Forelimb muscle (tissue), 1 donor: ENCODE data around the gene RAB35. TPM values are rescaled to one million over a fixed set of nuclear protein-coding genes. Genes with fewer than 3 reads are reported as not detected.

ENCODE experiments used
- DNase-seq: peaks from one replicate; pipeline ENCODE4 v3.0.0-alpha.2; 2013; ENCODE audit warnings: low read depth
- polyA plus RNA-seq: library from polyadenylated mRNA; unstranded; fragments of 120-200 nt; gene quantifications from one replicate; pipeline ENCODE4 v1.2.1, GENCODE V29; 2013; ENCODE audit not compliant: insufficient read length

The RAB35 gene
- 31.5 TPM for polyA plus RNA-seq

DNA sequence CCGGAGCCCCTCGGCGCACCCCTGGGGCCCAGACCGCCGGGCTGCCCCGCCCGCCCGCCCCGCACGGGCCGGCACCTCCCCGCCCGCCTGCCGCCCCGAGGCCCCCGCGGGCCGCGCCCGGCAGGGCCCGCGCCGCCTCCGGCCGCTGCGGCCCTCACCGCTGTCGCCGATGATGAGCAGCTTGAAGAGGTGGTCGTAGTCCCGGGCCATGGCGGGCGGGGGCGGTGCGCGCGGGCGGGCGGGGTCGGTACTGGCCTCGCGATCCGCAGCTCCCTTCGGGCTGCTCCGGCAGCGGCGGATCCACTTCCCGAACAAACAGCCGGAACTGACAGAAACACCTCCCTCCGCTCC is at the start of gene RAB35:
Gene RAB35, minus strand, starts transcription at position 313 of the 351 bp plus-strand sequence. Its CDS starts 103 bp downstream, at position 210.
- no peak for DNase-seq

DNA sequence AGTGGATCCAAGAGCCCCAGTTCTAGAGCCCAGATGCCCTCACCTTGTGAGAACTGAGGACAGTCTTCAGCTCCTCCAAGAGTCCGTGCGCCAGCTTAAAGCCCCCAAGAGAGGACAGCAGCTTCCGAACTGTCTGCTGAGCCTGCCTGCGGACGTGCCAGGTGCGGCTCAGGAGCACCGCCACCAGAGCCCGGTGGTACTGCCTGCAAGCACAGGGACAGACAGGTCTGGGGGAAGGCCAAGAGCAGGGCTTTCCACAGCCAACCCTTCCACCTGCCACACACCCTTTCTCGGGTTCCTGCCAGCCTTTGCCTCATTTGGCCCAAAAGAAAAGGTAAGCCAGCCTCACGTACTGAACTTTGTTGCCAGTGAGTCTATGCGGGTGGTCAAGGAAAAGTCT is 47.7 kb upstream of the RAB35 start:
- DNase-seq, result no peak

DNA sequence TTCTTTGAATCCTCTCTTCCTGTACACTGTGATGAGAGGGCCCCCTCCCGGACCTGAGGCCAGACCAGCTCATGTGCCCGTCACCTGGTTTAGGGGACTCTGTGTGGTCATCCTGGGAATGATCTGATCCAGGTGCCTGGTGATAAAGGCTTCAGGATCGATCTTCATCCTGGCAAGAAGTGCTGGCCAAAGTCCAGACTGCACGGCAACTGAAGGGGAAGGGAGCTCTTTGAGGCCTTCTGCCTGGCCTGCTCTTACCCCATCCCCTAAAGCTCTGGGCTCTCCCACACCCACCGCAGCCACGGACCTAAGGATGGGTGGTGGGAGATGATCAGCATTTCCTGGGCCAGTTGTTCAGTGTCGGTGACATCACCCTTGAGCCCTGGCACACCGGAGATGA is 46.2 kb upstream of the RAB35 start:
- no peak for DNase-seq

DNA sequence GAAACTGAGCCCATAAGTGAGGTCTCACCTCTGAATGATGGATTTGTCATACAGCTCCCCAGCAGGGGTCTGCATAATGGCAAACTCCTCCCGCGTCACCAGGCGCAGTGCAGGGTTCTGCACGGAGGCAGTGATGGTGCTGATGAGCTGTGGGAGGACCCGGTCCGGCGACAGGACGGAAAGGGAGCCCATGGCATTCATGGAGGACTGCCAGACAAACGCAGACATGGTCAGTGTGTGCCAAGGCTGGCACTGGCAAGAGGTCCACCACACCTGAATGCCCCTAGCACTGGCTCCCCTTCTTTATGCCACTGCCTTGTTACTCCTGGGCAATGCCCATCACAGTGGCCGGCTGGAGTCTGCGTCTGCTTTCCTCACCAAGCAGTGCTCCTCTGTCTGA is 45.3 kb upstream of the RAB35 start:
- no peak for DNase-seq

DNA sequence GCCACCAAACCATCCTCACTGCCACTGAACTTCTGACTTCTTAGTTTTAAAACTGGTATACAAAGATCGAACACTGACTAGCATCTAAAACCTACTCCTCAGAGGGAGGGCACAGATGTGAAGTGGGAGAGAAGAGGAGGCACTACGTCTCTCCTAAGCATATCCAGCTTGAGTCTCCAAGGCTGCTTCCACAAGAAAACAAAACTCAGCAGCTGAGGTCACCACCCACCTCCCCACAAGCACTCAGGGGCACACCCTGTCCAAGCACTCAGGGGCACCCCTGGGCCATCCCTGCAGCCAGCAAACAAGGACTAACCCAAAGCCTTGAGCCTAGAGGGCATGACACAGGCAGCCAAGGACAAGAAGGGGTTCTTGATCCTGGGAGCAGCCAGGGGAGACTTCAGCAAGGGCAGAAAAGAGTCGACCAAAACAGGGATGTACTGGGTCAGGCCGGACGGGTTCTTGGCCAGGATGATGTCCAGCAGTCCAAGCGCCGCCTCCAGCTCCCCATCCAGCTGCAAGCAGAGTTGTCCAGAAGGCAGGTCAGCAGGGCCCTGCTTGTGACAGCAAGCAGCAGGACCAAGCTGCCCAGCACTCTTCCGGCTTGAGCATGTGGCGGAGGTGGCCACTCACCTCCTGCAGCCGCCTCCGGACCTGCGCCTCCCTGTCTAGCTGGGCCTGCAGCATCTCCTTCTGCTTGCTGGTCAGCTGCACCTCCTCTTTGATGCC is 43.1 kb upstream of the RAB35 start:
- DNase-seq, result no peak

DNA sequence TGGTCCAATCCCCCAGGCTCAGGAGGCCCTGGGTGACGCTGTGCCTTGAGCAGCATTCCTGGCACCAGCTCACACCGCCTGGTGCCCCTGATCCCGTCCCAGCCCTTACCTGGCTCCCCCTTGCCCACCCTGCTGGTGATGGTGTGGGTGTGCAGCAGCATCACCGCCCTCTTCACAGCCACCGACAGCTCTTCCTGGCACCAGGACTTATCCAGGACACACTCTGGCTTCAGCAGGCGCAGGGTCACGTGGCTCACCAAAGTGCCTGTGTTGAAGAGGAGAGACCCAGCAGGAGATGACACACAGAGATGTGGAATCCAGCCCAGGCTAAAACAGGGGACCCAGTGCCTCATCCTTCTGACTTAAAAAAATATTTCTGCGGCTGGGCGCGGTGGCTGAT is 41.8 kb upstream of the RAB35 start:
- no peak for DNase-seq

DNA sequence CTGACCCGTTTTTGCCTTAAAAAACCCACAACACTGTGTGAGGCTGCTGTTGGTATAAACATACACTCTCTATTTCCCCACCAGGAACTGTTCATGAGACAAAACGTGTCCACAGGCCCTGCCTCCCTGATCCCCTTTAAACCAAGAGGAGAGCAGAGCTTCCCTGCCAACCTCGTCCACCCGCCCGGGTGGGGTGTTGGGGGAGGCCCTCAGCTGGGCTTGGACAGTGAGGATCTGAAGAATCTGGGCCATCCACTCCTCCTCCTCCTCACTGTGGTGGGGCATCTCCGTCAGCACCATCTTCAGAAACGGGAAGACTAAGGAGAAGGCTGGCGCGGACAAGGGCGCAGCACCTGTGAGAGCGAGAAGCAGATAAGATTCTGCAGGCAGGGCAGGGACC is 41.1 kb upstream of the RAB35 start:
- no peak for DNase-seq

DNA sequence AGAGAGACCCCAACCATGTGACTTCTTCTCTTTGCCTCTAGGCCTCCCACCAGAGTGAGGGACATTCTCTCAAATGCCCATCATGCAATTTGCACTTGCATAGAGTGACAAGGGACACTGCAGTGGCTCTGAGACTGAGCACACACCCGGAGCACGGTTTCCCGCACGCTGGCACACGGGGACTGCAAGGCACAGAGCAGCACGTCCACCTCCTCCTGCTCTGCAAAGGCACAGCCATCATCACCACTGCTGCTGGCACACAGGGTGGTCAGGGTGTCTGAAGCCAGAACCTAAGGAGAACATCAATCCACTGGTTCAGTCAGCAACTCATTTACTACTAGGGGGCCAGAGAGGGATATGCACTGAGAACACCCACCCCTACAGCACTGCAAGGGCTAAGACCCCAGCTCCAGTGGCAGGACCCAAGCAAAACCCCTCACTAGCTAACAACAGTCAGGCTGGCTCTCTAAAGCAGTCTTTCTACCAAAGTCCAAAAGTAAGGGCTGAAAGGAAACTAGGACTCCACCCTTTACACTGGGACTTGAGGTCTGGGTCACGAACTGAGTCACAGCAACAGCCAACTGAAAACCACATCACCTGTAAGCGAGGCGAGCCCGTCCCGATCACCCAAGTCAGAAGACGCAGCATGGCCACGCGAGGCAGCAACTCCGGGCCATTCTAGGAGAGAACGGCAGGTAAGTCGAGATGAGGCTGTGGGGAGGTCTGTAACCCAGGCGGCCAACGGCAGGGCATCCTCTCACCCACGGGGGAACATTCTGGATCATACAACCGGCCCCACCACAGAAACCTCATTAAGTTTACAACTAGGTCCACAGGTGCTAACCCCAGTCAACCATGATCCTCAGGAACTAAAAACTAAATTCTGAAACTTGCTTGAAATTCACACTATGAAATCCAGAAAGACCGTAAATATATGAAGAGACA is 40.0 kb upstream of the RAB35 start:
- DNase-seq, result no peak

DNA sequence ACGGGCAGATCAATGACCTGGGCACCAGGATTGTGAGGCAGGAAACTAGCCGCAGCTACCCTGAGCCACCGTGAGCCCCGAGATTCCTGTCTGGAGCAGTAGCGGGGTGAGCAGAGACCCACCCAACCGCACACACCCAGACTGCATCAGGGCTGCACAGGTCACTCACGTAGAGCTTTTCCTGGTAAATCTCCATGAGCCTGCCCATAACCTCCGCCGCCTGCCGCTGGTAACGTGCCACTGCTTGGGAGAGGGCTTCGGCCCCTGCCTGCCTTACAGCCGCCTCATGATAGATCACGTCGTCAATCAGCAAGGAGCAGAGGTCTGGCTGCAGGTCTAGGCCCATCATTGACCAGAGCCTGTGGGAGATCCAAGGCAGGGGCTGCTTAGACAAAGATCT is 38.5 kb upstream of the RAB35 start:
- no peak for DNase-seq

DNA sequence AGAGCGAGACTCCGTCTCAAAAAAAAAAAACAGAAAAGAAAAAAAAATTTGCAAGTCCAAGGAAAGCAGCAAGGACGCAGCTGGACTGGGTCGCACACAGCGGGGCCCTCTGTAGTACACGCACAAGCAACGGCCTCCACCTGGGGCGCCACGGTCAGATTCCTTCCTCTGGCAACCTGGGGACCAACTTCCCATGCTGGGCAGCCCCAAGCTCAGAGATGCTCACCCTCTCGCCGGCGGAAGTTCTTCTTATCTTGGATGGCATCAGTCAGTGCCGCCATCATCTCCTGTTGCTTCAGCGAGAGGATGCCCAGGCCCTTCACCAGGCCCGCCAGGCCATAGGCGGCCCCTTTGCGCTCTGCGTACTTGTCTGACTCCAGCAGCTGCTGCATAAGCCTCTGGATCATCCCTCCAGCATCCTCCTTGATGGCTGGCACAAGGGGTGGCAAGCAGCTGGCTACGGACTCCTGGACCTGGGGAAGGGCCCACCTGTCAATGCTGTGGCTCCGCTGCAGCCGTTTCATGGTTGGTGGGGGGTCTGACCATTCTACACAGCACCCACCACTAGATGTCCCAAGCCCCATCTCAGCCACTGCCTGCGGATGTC is 34.5 kb upstream of the RAB35 start:
- DNase-seq, result no peak

DNA sequence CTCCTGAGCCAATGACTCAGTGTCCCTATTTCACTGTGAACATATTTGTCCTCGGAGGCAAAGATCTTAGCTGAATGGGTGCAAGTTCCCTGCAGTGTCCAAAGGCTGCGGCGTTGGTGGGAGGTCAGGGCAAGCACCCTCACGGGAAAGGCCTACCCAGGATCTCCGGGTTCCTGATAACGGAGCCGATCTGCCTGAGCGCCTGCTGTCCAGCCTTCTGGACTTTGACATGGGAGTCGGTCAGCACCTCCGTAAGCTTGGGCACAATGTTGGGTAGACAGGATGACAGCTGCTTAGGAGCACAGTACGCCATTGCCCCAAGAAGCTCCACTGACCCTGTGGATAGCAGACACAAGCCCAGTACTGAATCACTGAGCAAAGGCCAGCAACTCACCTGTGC is 31.5 kb upstream of the RAB35 start:
- no peak for DNase-seq

DNA sequence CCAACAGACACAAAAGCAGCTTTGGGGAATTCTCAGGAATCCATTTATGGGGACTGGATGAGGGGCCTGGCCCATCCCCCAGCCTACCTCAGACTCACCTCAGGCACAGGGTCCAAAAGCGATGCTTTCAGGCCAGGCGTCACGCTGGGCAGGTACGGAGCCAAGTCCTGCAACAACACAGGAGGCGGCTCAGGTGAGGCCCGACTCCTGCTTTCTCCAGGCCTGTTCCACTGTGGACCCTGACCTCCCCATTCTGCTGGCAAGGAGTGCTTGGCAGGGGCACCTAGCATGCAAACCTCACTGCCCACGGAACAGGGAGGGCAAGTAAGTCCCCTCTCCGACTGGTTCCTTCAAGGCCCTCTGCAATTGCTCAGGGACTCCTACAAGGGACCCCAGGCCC is 28.6 kb upstream of the RAB35 start:
- no peak for DNase-seq

DNA sequence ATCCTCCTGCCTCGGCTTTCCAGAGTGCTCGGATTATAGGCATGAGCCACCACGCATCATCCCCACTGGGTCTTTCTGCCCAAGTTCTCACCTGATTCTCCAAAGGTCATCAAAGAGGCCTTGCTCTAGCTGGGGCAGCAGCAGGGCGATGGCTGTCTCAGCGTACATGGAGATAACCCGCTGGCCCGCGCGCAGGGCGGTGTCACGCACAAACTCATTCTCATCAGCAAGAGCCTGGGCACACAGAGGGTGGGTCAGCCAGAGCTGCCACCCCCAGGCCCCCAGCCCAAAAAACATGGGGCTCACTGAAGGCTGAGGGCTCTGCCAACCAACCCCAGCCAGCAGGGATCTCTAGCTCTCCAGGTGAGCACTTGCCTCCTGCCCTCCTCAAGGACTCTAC is 27.7 kb upstream of the RAB35 start:
- DNase-seq, result no peak

DNA sequence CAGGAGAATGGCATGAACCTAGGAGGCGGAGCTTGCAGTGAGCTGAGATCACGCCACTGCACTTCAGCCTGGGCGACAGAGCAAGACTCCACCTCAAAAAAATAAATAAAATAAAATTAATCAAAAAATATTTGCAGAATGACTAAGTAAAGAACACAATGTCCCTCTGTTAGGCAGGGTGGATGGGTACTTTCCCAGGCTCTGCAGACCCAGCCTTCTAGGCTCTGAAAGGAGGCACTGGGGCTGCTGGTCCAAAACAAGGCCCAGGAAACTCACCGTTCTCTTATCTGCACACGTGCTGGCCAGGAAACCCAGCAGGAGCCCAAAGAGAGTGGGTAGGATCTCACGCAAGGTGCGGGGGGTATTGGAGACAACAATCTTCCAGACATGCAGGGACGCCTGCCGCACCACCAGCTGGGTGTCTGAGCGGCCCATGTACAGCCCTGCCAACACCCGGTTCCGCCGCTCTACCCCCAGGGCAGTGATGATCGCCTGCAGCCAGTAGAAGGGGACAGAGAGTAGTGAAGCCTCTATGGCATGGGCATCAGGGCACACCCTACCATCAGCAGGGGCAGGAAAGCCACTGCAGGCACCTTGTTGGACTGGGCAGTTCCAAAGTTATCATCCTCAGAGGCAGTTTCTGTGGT is 25.8 kb upstream of the RAB35 start:
- DNase-seq, result no peak

DNA sequence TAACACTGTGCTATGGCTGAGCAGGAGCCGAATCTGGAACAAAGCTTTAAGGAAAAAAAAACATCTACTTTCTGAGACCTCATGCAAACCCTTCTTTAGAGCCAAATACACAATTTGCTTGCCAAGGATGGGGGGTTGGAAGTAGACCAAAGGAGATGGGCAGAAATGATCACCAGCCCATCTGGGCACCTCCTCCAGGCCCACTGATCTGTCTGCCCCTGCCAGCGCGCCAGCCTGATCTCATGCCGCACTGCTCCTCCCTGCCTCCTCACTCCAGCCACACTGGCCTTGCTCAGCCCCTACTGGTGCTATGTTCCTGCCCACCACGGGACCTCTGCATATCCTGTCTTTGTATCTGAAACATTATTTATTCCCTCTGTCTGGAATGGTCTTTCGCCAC is 24.8 kb upstream of the RAB35 start:
- no peak for DNase-seq

DNA sequence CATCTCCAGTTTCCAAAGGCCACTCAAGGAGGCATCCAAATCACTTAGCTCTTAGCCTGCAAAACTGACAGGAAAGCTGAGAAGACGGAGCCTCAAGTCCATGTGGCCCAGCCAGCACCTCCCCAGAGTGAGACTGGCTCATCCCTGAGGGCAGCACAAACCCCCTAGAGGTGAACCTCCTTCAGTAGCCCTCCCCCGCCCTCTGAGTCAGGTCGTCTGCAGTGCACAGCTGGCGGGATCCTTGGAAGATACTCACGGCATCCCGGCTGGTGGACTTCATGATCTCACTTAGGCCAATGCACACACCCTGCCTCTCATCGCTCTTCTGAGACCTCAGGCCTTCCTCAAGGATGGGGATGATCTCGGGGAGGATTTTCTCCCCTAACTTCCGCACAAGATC is 24.1 kb upstream of the RAB35 start:
- no peak for DNase-seq

DNA sequence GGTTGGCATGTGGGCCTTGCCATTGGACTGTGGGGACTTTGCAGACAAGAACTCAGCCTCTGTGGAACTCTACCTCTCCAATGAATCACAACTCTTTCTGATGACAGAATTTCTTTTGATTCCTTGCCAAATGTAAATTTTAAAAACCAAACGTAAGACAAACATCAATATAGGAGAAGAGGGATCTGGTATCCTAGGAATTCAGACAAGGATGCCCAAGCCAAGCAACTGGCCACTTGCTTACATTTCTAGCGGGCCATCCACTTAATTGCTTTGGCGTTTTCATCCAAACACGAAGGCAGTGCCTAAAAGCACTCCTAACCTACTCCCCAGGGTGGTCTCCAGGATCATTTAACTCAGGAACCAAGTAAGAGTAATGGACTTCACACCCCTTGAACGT is 23.4 kb upstream of the RAB35 start:
- no peak for DNase-seq

DNA sequence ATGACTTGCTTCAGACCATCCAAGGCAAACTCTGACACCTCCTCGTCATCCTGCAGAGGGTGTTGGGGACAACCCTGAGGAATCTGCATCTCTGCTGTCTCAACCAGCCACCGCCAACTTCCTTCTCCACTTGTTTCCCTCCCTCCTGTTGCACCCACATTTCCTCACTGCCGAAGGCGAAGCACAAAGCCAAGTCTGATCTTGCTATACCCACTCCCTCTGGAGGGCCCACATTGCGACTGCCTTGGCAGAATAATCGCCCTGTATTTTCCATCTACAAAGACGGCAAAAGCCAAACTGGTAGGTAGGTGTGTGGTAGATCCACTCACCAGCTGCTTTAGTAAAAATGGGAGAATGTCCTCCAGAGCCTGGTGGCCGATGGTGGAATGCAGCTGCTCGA is 21.8 kb upstream of the RAB35 start:
- no peak for DNase-seq

DNA sequence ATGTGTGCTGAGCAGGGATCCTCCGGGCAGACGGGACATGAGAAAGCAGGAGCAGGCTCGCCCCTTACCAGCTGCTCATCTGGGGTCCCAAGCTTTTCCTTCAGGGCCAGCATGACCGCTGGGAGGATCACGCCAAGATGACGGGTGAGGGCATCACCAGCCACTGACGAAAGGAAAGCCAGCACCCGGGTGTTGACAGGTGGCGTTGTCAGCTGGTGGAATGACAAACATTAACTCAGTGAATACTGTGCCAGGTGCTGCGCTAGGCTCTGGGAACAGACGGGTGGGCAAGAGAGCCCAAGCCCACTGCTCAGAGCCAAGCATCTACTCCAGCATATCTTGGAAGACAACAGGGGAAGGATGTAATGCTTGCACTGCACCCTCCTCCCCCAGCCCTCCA is 21.3 kb upstream of the RAB35 start:
- DNase-seq, result no peak

DNA sequence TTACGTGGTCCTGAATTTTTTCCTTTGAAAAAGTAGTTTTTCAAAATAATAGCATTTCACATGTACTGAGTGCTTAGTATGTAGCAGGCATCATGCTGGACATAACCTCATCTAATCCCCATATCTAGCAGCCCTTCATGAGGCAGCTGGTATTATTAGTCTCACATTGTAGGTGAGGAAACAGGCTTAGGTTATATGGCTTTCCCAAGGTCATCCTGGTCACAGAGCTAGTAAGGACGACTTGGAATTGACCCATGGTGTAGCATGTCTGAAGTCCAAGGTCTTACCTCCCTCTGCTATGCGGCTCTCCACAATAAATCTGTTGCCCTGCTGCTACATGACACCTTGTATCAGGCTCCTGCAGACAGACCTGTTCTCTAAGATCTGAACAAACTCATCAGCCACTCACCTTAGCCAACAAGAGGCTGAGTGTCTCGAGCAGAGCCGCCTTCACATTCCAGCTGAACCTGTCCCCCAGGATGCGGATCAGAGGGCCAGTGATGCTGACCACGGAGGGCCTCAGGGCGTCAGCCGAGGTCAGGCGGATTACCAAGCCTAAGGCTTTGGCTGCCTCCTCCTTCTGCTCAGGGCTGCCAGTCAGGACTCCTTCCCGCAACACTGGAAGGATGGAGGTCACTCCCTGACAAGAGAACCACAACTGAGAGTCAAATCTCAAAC is 19.7 kb upstream of the RAB35 start:
- no peak for DNase-seq

DNA sequence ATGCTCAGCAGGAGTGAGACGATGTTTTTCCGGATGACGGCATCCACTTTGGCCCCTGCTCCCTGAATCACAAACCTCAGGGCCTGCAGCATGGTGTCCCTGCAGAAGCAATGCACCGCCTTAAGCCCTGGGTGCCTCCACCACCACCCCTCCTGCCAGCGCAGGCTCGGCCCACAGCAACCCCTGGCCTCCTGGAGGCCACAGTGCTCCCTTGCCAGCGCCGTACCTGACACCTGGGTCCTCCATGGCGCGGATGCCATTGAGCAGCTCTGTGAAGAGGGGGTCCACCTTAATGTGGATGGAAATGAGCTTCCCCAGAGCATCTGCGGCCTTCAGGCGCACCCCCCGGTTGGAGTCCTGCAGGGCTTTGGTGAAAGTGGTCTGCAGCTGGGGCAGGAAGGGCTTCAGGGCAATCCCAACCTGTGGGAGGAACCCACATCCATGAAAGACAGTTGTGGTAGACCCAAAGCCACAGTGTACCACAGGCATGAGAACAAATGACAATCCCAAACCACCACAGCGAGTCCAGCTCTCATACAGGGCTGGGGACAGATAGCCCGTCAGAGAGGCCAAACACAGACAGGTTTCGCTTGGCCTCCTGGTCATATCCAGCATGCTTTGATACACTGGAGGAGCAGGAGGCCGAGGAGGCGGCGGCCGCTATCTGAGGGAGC is 17.9 kb upstream of the RAB35 start:
- no peak for DNase-seq
